Measurements from ENCODE around the gene GFOD1. TPM values are rescaled to one million over a fixed set of nuclear protein-coding genes. Genes with fewer than 3 reads are reported as not detected.

GFOD1 gene
- total RNA-seq, 1 donor from 2014 or later = 10.2 TPM

- Mint-ChIP-seq H3K27ac (peak overlapping the region; percentile 88), H3K36me3 (ENCODE audit: low read depth) (peaks cover 2% of the 10 kb centered on the region), H3K9me3 (no peaks in the 10 kb centered on the region), H3K27me3 (peaks cover 9% of the 10 kb centered on the region), H3K4me1 (peaks cover 44% of the 10 kb centered on the region), H3K4me3 (peak overlapping the region; percentile 96)
- DNase-seq = peak; percentile 71
- intact Hi-C loops (cut with micrococcal nuclease) = loop anchor here (1.0 to 2.0 kb wide), 5 partner anchors 19 to 157 kb away; partner anchors contain the start of genes NOL7, SIRT5 and TBC1D7
These were observed 1.4 kb downstream of the GFOD1 start for GRCh38 chr6:13485923-13486562.

DNA sequence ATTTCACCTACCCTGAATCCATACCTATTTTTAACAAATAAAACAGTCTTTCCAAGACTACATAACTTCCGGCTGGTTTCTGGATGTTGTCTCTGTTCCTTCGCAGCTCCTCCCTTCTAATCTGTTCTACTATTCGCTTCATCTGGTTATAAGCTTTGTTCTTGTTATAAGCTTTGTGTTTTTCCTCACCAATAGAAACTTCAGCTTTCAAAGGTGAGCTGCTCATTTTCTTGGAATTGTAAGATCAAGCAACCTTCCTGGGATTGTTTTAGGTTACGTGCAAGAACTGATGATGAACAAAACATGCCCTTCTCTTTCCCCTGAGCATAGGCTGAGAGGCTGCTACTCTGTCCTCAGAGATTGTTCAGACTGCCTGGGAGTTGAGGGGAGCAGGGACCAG, 2.1 kb downstream of the GFOD1 start:
- no peaks in the 10 kb centered on the region for H3K9me3 Mint-ChIP-seq
- H3K4me1 Mint-ChIP-seq = peaks cover 47% of the 10 kb centered on the region
- H3K36me3 Mint-ChIP-seq (ENCODE audit: low read depth) = peaks cover 2% of the 10 kb centered on the region
- H3K27ac Mint-ChIP-seq = peak overlapping the region; percentile 88
- peaks cover 9% of the 10 kb centered on the region for H3K27me3 Mint-ChIP-seq
- no peak for DNase-seq
- H3K4me3 Mint-ChIP-seq = peak overlapping the region; percentile 96
- intact Hi-C loops (cut with micrococcal nuclease) = no loop called here

GRCh38 chr6:13484827-13485226, 2.6 kb downstream of the GFOD1 start:
- DNase-seq = no peak
- Mint-ChIP-seq H3K27ac (no peak overlapping the region), H3K27me3 (peaks cover 9% of the 10 kb centered on the region), H3K4me1 (peaks cover 49% of the 10 kb centered on the region), H3K4me3 (peak overlapping the region; percentile 69), H3K9me3 (no peaks in the 10 kb centered on the region), H3K36me3 (ENCODE audit: low read depth) (peaks cover 2% of the 10 kb centered on the region)
- intact Hi-C loops (cut with micrococcal nuclease) = loop anchor here (1.0 kb wide), 2 partner anchors 30 to 129 kb away; no protein-coding TSS in a partner anchor

GRCh38 chr6:13484138-13484708, 3.2 kb downstream of the GFOD1 start:
- DNase-seq = peak; percentile 73
- H3K4me1 Mint-ChIP-seq = peaks cover 54% of the 10 kb centered on the region
- intact Hi-C loops (cut with micrococcal nuclease) = loop anchor here (1.0 kb wide), 2 partner anchors 29 to 128 kb away; no protein-coding TSS in a partner anchor
- peak overlapping the region; percentile 69 for H3K4me3 Mint-ChIP-seq
- H3K27ac Mint-ChIP-seq = peak overlapping the region; percentile 68
- no peaks in the 10 kb centered on the region for H3K9me3 Mint-ChIP-seq
- H3K27me3 Mint-ChIP-seq = peaks cover 9% of the 10 kb centered on the region
- peaks cover 6% of the 10 kb centered on the region for H3K36me3 Mint-ChIP-seq (ENCODE audit: low read depth)

DNA sequence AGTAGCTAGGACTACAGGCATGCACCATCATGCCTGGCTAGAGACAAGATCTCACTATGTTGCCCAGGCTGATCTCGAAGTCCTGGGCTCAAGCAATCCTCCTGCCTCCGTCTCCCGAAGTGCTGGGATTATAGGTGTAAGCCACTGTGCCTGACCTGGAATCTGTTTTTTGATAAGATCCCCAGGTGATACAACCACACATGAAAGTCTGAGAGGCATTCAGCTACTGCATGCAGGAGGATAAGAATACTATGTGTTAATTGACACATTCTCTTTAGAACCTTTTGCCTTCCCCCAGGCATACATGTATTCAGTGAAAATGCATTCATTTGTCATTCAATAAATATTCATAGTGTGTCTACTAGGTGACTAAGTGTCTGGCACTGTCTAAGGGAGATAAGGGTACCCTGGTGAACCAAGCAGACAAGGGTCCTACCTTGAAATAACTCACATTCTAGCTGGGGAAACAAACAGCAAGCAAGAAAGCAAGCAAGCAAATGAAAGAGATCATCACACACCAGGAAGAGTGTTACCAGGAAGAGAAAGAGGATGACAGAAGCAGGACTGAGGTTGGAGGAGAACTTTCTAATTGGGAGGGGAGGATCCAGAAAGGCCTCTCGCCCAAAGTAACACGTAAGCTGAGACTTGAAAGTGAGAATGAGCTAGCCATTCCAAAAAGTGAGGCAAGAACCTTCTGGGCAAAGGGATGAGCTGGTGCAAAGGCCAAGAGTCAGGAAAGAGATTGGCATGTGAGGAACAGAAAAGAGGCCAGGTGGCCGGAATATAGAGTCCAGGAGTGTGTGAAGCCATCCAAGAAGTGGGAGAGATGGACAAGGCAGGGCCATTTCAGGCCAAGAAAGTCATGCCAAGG, 6.5 kb downstream of the GFOD1 start:
- Mint-ChIP-seq H3K4me1 (peaks cover 42% of the 10 kb centered on the region), H3K27ac (no peak overlapping the region), H3K36me3 (ENCODE audit: low read depth) (peaks cover 12% of the 10 kb centered on the region), H3K27me3 (peaks cover under 1% of the 10 kb centered on the region), H3K4me3 (no peak overlapping the region), H3K9me3 (no peaks in the 10 kb centered on the region)
- DNase-seq = no peak
- intact Hi-C loops (cut with micrococcal nuclease) = no loop called here

DNA sequence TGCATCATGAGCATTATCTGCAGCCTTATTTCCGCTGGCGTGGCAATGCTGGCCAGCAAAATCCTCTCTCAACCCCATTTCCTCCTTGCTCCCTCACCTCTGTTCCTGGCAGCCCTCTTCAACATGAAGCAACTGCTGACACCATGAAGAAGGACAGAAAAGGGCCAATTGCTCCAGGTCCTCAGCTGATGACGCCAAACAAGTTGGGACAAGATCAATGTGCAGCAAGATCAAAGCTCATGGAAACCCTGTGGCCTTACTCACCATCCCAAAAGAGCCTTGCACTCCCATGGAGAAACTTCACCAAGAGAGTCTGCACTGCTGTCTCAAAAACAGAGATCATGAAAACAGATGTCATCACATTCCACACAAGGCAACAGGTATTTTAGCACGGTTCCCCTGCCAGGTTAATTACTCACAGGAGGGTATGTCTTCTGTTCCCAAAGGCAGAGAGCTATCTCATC, 7.4 kb downstream of the GFOD1 start:
- Mint-ChIP-seq H3K4me3 (no peak overlapping the region), H3K4me1 (peaks cover 34% of the 10 kb centered on the region), H3K27me3 (no peaks in the 10 kb centered on the region), H3K27ac (peak overlapping the region; percentile 32), H3K36me3 (ENCODE audit: low read depth) (peaks cover 11% of the 10 kb centered on the region), H3K9me3 (peaks cover under 1% of the 10 kb centered on the region)
- intact Hi-C loops (cut with micrococcal nuclease) = no loop called here
- no peak for DNase-seq

- Mint-ChIP-seq H3K27ac (no peak overlapping the region), H3K27me3 (no peaks in the 10 kb centered on the region), H3K9me3 (peaks cover 5% of the 10 kb centered on the region), H3K4me3 (no peak overlapping the region), H3K4me1 (peaks cover 28% of the 10 kb centered on the region), H3K36me3 (ENCODE audit: low read depth) (peaks cover 18% of the 10 kb centered on the region)
- no peak for DNase-seq
- intact Hi-C loops (cut with micrococcal nuclease) = no loop called here
These were observed 8.1 kb downstream of the GFOD1 start for GRCh38 chr6:13479206-13479800.

DNA sequence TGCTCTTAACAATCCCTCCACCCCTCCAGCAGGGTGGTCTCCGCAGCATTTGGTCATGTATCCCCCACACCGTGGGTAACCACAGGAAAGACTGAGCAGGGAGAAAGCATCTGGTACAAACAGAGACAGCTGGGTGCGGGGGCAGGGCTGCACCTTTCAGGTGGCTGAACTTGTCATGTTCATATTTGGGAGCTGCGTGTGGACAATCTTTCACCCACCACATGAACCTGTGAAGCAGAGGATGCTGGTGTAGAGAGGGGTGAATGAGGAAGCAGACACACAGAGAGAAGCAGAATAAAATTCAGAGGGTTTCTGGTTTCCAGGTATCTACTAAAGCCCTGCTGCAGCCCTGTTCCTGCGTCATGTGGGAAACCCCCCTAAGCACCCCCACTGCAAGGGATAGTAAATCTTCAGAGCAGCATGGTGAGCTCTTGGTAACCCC, 8.9 kb downstream of the GFOD1 start:
- H3K27ac Mint-ChIP-seq = peak overlapping the region; percentile 41
- no peak for DNase-seq

DNA sequence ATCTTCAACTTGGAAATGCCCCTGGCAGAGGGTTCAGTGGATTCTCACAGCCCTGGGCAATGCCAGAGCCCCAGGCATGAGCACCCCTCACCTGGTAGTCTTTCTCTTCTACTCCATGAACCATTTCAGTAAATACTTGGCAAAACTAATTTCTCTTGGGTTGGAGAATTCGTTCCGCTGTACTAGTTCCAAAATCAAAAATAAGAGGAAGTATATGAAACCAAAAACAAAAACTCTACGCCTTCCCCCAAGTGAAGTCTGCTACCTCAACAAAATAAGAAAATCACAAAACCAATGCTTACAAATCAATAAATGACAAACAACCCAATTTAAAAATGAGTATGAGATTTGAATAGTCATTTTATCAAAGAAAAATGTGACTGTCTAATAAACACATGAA, 12.6 kb downstream of the GFOD1 start:
- no peak overlapping the region for H3K27ac Mint-ChIP-seq
- H3K9me3 Mint-ChIP-seq = peaks cover 5% of the 10 kb centered on the region
- H3K36me3 Mint-ChIP-seq (ENCODE audit: low read depth) = peaks cover 29% of the 10 kb centered on the region
- H3K27me3 Mint-ChIP-seq = no peaks in the 10 kb centered on the region
- DNase-seq = no peak
- no peak overlapping the region for H3K4me3 Mint-ChIP-seq
- H3K4me1 Mint-ChIP-seq = peaks cover 18% of the 10 kb centered on the region
- intact Hi-C loops (cut with micrococcal nuclease) = no loop called here

More for the DNA sequence above, 8.9 kb downstream of the GFOD1 start:
- Mint-ChIP-seq H3K27me3 (no peaks in the 10 kb centered on the region), H3K9me3 (peaks cover 5% of the 10 kb centered on the region), H3K4me1 (peaks cover 20% of the 10 kb centered on the region), H3K4me3 (no peak overlapping the region), H3K36me3 (ENCODE audit: low read depth) (peaks cover 18% of the 10 kb centered on the region)
- intact Hi-C loops (cut with micrococcal nuclease) = no loop called here

DNA sequence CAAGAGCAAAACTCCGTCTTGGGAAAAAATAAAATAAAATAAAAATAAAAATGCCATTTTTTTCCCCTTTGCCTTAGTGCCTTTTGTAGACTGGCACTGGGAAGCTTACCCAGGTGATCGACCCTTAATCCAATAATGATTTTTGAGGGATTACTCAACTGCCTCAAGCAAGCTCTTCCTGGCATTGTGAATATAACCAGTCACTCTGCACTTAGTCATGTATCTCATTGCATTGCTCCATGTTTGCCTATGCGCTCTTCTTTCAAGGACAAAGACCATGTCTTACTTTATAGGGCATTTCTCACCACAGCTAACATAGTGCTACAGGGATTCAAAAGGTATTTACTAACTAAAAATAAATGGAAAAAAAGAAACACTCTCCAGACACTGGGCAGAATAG, 13.0 kb downstream of the GFOD1 start:
- intact Hi-C loops (cut with micrococcal nuclease) = no loop called here
- no peaks in the 10 kb centered on the region for H3K27me3 Mint-ChIP-seq
- H3K4me1 Mint-ChIP-seq = peaks cover 15% of the 10 kb centered on the region
- H3K36me3 Mint-ChIP-seq (ENCODE audit: low read depth) = peaks cover 27% of the 10 kb centered on the region
- H3K9me3 Mint-ChIP-seq = peaks cover 5% of the 10 kb centered on the region
- no peak overlapping the region for H3K4me3 Mint-ChIP-seq
- no peak for DNase-seq
- H3K27ac Mint-ChIP-seq = no peak overlapping the region

- Mint-ChIP-seq H3K9me3 (peaks cover 5% of the 10 kb centered on the region), H3K27ac (no peak overlapping the region), H3K4me1 (peaks cover 15% of the 10 kb centered on the region), H3K4me3 (no peak overlapping the region), H3K27me3 (no peaks in the 10 kb centered on the region), H3K36me3 (ENCODE audit: low read depth) (peaks cover 33% of the 10 kb centered on the region)
- intact Hi-C loops (cut with micrococcal nuclease) = no loop called here
- DNase-seq = no peak
These were observed 13.6 kb downstream of the GFOD1 start for GRCh38 chr6:13473768-13474165.

DNA sequence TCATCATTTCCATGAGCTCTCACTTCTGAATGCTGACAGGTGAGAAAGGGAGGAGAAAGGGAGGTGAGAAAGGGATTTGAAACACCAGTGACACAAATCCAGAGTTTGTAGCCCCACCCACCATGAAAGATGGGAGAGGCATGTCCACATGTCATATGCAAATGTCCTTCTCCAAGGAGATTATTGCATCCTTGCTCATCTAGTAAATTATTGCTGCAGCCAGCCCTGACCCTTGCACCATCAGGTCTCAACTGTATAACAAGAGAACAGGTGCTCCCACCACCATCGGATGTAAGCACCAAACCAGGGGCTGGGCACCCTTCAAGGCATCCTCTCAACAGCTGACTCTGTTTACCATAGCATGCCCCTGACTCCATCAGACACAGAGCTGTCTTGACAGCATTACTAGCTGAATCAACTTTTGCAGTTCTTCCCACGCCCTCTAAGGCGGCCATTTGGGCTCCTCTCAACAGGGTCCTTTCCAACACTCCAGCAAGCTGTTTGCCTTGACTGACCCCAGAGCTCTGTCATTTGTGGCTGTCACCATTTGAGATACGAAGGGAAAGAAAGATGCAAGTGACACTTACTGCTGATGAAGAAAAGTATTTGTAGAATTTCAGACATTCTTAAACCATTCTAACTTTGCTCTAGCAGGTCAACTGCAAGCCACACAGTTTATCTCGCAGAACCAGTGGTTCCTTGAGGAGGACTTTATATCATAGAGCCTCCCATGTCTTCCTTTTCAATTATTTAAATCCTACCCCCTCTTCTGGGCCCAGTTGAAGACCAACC, 14.2 kb downstream of the GFOD1 start:
- H3K27ac Mint-ChIP-seq = no peak overlapping the region
- intact Hi-C loops (cut with micrococcal nuclease) = no loop called here
- DNase-seq = no peak

GRCh38 chr6:13472099-13472498, 15.3 kb downstream of the GFOD1 start:
- H3K4me3 Mint-ChIP-seq = no peak overlapping the region
- no peak overlapping the region for H3K27ac Mint-ChIP-seq
- H3K27me3 Mint-ChIP-seq = no peaks in the 10 kb centered on the region
- H3K4me1 Mint-ChIP-seq = peaks cover 12% of the 10 kb centered on the region
- H3K36me3 Mint-ChIP-seq (ENCODE audit: low read depth) = peaks cover 34% of the 10 kb centered on the region
- peaks cover 5% of the 10 kb centered on the region for H3K9me3 Mint-ChIP-seq
- no peak for DNase-seq
- intact Hi-C loops (cut with micrococcal nuclease) = no loop called here

More for the DNA sequence above, 14.2 kb downstream of the GFOD1 start:
- H3K27me3 Mint-ChIP-seq = no peaks in the 10 kb centered on the region
- no peak overlapping the region for H3K4me3 Mint-ChIP-seq
- H3K4me1 Mint-ChIP-seq = peaks cover 12% of the 10 kb centered on the region
- peaks cover 36% of the 10 kb centered on the region for H3K36me3 Mint-ChIP-seq (ENCODE audit: low read depth)
- peaks cover 5% of the 10 kb centered on the region for H3K9me3 Mint-ChIP-seq
